ENCODE data around the gene OR6T1. TPM values are rescaled to one million over a fixed set of nuclear protein-coding genes. Genes with fewer than 3 reads are reported as not detected.

Gene OR6T1
- total RNA-seq: not detected in 2 replicates

- no peak within 1 kb of the TSS for H3K4me3 ChIP-seq (ENCODE audit: low read depth, low read length)
- DNase-seq (ENCODE audit: low read depth): no peak
- no peak for TF ChIP-seq CTCF (conservative IDR thresholded peaks at IDR 0.05; ENCODE audit: low read depth, low read length)
Measured at GRCh38 chr11:123943738-123944137, at the start of gene OR6T1. OR6T1 (minus strand) TSS chr11:123943838; CDS start chr11:123943838, 0 bp downstream.

GRCh38 chr11:123979311-123979710 is 35.7 kb upstream of the OR6T1 start:
- H3K4me3 ChIP-seq (ENCODE audit: low read depth, low read length): no peak overlapping the region
- DNase-seq (ENCODE audit: low read depth): no peak
- TF ChIP-seq CTCF (conservative IDR thresholded peaks at IDR 0.05; ENCODE audit: low read depth, low read length): no peak

- DNase-seq (ENCODE audit: low read depth): no peak
- no peak for TF ChIP-seq CTCF (conservative IDR thresholded peaks at IDR 0.05; ENCODE audit: low read depth, low read length)
- H3K4me3 ChIP-seq (ENCODE audit: low read depth, low read length): no peak within 1 kb of the TSS
Measured at GRCh38 chr11:123977731-123978347, 34.2 kb upstream of the OR6T1 start, which contains the start of gene OR10S1. OR10S1 (minus strand) TSS chr11:123977781; CDS start chr11:123977664, 117 bp downstream.

GRCh38 chr11:123976770-123977560 is 33.3 kb upstream of the OR6T1 start:
- no peak for TF ChIP-seq CTCF (conservative IDR thresholded peaks at IDR 0.05; ENCODE audit: low read depth, low read length)
- H3K4me3 ChIP-seq (ENCODE audit: low read depth, low read length): no peak overlapping the region

GRCh38 chr11:123973816-123974215 is 30.2 kb upstream of the OR6T1 start:
- DNase-seq (ENCODE audit: low read depth): peak; percentile 23
- no peak overlapping the region for H3K4me3 ChIP-seq (ENCODE audit: low read depth, low read length)
- no peak for TF ChIP-seq CTCF (conservative IDR thresholded peaks at IDR 0.05; ENCODE audit: low read depth, low read length)

More at GRCh38 chr11:123976770-123977560, 33.3 kb upstream of the OR6T1 start:
- DNase-seq (ENCODE audit: low read depth): no peak

- H3K4me3 ChIP-seq (ENCODE audit: low read depth, low read length): no peak overlapping the region
- TF ChIP-seq CTCF (conservative IDR thresholded peaks at IDR 0.05; ENCODE audit: low read depth, low read length): no peak
- no peak for DNase-seq (ENCODE audit: low read depth)
Measured at GRCh38 chr11:123956752-123957151, 13.1 kb upstream of the OR6T1 start.
